ENCODE results near the gene PLEKHG4. TPM values are rescaled to one million over a fixed set of nuclear protein-coding genes. Genes with fewer than 3 reads are reported as not detected.

The PLEKHG4 gene
- total RNA-seq, 1 experiment from 2014 or later = 13.9 TPM

- no peak overlapping the region for H3K23ac ChIP-seq (ENCODE audit: insufficient read length, low read depth, low read length)
- no peak overlapping the region for H2BK5ac ChIP-seq (ENCODE audit: insufficient read length, low read length)
- H3K9ac ChIP-seq (ENCODE audit: extremely low read depth, insufficient read length, low read length) = no peak overlapping the region
- no peak overlapping the region for H3K27ac ChIP-seq (ENCODE audit: insufficient read length, low read depth, low read length)
- no peak overlapping the region for H3K18ac ChIP-seq (ENCODE audit: insufficient read length, low read depth, low read length)
- no peak for TF ChIP-seq CTCF (conservative IDR thresholded peaks at IDR 0.05)
- no peak overlapping the region for H2BK15ac ChIP-seq (ENCODE audit: low read depth, low read length)
- Mint-ChIP-seq H3K27me3 (ENCODE audit: low read depth) (peaks cover 13% of the 10 kb centered on the region), H3K9me3 (no peaks in the 10 kb centered on the region), H3K4me3 (no peak overlapping the region), H3K36me3 (ENCODE audit: insufficient read depth in 1 of 3, low read depth in 3 of 3) (peaks cover 0 to 7% (median 0%) of the 10 kb centered on the region in 3 experiments; a peak in 2 of 7 replicates), H3K27ac (no peak overlapping the region), H3K4me1 (0 out of 4 replicates have a peak, but pooled peaks cover 0 to 2% of the 10 kb centered on the region in 2 experiments)
- no peak overlapping the region for H4K5ac ChIP-seq (ENCODE audit: insufficient read length, low read depth, low read length)
- H3K27me3 ChIP-seq (ENCODE audit: insufficient read depth, low read length) = no peaks in the 10 kb centered on the region
- no peaks in the 10 kb centered on the region for H3K9me3 ChIP-seq (ENCODE audit: control insufficient read depth, low read depth, low read length)
- no peak overlapping the region for H2BK120ac ChIP-seq (ENCODE audit: low read depth, low read length, poor library complexity, severe bottlenecking)
- no peaks in the 10 kb centered on the region for H4K20me1 ChIP-seq (ENCODE audit: control insufficient read depth, insufficient read depth, insufficient read length)
- H3K79me1 ChIP-seq (ENCODE audit: insufficient read depth, low read depth, low read length, poor library complexity, severe bottlenecking) = no peaks in the 10 kb centered on the region
- H3K4me1 ChIP-seq (ENCODE audit: insufficient read depth, low read length) = no peaks in the 10 kb centered on the region
- WGBS (ENCODE audit: extremely low coverage, insufficient read length, low lambda C conversion rate) = no CpG with 5 or more reads among the region's 21 CpGs
- no peak overlapping the region for H3T11ph ChIP-seq (ENCODE audit: low read length)
- H3K4ac ChIP-seq (ENCODE audit: low read depth, low read length) = no peak overlapping the region
- no peak overlapping the region for H3K4me2 ChIP-seq (ENCODE audit: insufficient read depth, insufficient read length, low read length)
- no peak overlapping the region for H2BK12ac ChIP-seq (ENCODE audit: insufficient read length, low read depth, low read length)
- no peak overlapping the region for H2BK20ac ChIP-seq (ENCODE audit: low read depth, low read length, poor library complexity, severe bottlenecking)
- no peak overlapping the region for H4K91ac ChIP-seq (ENCODE audit: insufficient read length, low read depth, low read length)
- H2AK5ac ChIP-seq (ENCODE audit: insufficient read length, low read length) = no peak overlapping the region
- no peak overlapping the region for H4K8ac ChIP-seq (replicated peaks; ENCODE audit: insufficient read length, low read depth, low read length)
- DNase-seq = no peak
- no peak overlapping the region for H2AFZ ChIP-seq (ENCODE audit: low read length)
- H3K56ac ChIP-seq (ENCODE audit: insufficient read length, low read depth, low read length) = no peak overlapping the region
- H3K14ac ChIP-seq (ENCODE audit: insufficient read depth, low read length) = no peak overlapping the region
- no peaks in the 10 kb centered on the region for H3K79me2 ChIP-seq (ENCODE audit: insufficient read depth, low read length)
- no peaks in the 10 kb centered on the region for H3K23me2 ChIP-seq (ENCODE audit: insufficient read length, low read depth, low read length, poor library complexity, severe bottlenecking)
These were observed 4.7 kb downstream of the PLEKHG4 start for GRCh38 chr16:67283826-67284555.

Data from H9 (cell line).